KBM-7 (cell line): ENCODE results near the gene VRK3.

Experiments
- DNase-seq: peaks from one replicate; pipeline ENCODE4 v3.0.0-alpha.2; 2015
- in situ Hi-C: fragments of 300-500 bp; cut with MboI; formaldehyde crosslinking; loops from 2 replicates; pipeline ENCODE4 v1.14.3; 2020; ENCODE audit warnings: low sequenced_read_pairs, low pct_unique_long_range_greater_than_20kb, mixed read lengths

Gene VRK3

DNA sequence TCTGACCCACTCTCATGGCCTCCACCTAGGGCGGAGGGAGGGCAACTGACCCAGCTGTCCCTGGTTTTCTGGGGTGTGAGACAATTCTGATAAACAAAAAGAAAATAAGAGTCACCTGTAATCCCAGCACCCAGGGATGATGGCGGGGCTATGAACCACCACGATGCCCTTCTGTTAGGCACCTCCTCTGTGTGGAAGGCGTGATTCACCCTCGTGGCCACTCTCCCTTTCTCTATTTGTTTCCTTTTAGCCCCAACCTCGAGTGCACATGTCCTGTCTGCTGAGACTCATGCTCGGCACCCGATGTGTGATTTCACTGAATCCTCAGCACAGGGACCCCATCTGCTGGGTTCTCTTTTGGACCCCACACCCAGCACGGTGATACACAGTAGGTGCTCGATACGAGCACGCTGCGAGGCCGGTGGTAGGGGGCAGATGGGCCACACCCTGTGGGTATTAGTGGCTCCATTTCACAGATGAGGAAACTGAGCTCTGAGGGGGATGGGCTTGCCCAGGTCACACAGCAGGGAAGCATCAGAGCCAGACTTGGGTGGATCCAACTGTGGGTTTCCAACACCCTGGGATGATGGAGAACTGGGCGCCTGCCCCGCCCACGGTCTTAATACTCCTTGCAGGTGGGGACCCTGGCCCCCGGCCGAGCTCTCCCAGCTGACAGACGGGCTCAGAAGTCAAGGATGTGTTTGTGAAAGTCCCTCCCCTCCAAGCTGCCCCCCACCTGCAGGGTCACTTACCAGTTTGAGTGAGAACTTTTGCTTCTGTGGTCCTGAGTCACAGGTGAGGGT lies 24.9 kb downstream of the VRK3 start:
- in situ Hi-C loops, result no loop called here
- no peak for DNase-seq

DNA sequence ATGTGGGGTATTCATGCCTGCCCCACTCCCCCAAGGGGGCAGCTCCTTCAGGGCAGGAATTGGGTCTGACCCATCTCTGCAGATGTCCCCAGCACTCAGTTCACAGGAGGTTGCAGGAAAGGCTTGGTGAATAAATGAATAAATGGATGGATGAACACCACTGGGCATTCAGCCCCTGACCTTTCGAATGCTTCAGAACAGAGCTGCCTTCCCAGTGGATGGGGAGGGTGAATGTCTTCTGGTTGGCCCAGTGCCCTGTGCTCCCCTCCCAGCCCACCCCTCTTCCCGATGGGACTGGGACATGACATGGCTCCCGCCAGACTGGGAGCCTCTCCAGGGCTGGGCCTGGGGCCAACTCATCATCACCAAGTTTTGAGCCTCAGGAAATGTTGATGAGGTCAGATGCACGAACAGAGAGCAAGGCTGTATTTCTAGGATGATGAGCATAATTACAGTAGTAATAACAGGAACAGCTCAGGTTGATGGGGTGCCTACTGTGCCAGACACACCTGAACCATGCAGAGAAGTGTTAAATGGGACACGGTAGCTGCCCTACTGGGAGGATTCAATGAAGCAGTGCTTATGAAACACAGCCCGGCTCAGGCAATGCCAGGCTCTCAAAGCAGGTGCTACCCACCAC lies 25.7 kb downstream of the VRK3 start:
- DNase-seq, result no peak
- in situ Hi-C loops, result no loop called here

- in situ Hi-C loops, result no loop called here
- DNase-seq, result peak; percentile 60
Measured at GRCh38 chr19:49997709-49998108, 27.5 kb downstream of the VRK3 start.

DNA sequence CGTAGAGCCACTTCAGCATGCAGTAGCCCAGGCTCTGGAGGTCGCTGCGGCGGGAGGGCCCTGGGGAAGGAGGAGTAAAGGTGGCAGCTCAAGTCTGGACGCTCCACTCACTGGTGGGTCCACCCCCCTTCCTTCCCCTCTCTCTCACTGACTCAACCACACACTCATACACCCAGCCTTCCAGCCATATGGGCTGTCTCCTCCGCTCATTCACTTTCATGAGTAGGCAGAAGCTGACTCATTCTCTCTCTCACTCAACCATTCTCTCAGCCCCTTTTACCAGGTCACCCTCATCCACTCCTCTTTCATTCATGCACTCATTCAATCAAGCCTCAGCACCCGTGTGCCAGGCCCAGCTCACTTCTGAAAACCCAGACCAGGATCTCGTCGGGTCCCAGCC lies 36.7 kb downstream of the VRK3 start:
- DNase-seq, result no peak
- in situ Hi-C loops, result no loop called here

GRCh38 chr19:49988007-49988406 lies 37.2 kb downstream of the VRK3 start:
- no peak for DNase-seq
- in situ Hi-C loops, result no loop called here

GRCh38 chr19:49987159-49987698 lies 37.9 kb downstream of the VRK3 start:
- in situ Hi-C loops, result no loop called here
- peak; percentile 99 for DNase-seq

GRCh38 chr19:49986354-49986753 lies 38.8 kb downstream of the VRK3 start:
- in situ Hi-C loops, result no loop called here
- no peak for DNase-seq

- DNase-seq, result no peak
- in situ Hi-C loops, result no loop called here
Measured at GRCh38 chr19:49985871-49986270, 39.3 kb downstream of the VRK3 start.

- in situ Hi-C loops, result no loop called here
- DNase-seq, result no peak
Measured at GRCh38 chr19:49984491-49984890, 40.7 kb downstream of the VRK3 start.

- in situ Hi-C loops, result no loop called here
- DNase-seq, result peak; percentile 78
Measured at GRCh38 chr19:49983645-49984229, 41.4 kb downstream of the VRK3 start.

DNA sequence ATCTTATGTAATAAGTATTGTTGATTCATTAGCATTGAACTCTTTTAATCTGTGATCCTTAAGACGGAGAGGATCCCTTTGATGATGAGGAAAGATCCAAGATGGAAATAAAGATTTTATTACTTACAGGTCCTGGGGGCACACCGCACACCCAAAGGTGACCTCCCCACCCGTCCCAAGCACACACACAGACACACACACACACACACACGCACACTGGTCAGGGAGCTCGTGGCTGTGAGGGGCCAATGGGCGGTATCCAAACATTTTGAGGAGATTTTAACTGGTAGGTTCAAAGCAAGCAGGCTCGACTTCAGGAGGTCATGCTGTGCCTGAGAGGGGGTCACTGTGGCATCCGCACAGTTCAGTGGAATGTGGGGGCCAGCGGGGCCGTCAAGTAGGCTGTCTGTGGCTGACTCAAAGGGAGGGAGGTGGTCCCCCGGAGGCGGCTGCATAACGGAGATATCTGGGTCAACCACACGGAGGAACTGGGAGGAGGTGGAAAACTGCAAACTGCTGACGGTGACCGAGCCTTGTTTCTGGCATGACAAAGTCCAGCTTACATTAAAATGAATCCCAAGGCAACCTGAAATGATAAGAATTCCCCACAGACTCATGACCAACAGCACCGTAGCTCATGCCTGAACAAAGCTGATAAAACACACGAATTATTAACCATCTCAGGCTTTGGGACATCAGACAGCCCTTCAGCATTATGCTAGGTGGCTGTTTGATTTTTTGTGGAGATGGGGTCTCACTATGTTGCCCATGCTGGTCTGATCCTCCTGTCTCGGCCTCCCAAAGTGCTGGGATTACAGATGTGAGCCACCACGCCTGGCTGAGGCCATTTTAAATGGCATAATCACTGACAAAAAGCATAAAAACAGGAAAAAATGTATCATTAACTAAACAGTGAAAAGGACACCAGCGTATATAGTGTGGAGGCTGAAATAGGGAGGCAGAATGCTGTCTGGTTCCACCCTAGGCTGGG lies 43.3 kb downstream of the VRK3 start:
- in situ Hi-C loops, result no loop called here
- DNase-seq, result no peak

- DNase-seq, result no peak
- in situ Hi-C loops, result no loop called here
Measured at GRCh38 chr19:49978324-49978723, 46.8 kb downstream of the VRK3 start.

- in situ Hi-C loops, result no loop called here
- no peak for DNase-seq
Measured at GRCh38 chr19:49977881-49978280, 47.3 kb downstream of the VRK3 start.

- in situ Hi-C loops, result no loop called here
- DNase-seq, result no peak
Measured at GRCh38 chr19:49977076-49977475, 48.1 kb downstream of the VRK3 start.

DNA sequence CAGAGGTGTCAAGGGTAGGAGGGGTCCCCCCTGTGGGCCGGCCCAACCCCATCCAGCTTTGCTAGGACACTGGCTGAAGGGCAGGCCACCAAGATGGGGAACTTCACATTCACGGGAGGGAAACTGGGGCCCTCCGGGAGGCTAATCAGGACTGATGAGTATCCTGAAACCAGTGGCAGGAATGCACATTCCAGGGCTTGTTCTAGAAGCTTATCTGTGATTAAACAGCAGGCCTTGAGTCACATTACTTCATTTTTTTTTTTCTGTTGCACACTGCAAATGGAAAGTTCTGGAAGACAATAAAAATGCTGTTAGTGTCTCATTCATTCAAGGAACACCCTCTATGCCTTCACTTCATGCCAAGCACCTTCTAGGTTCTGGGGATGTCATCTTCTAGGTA lies 48.7 kb downstream of the VRK3 start:
- in situ Hi-C loops, result no loop called here

GRCh38 chr19:49975051-49975450 lies 50.1 kb downstream of the VRK3 start:
- in situ Hi-C loops, result no loop called here
- no peak for DNase-seq

More for the DNA sequence above, 48.7 kb downstream of the VRK3 start:
- no peak for DNase-seq

DNA sequence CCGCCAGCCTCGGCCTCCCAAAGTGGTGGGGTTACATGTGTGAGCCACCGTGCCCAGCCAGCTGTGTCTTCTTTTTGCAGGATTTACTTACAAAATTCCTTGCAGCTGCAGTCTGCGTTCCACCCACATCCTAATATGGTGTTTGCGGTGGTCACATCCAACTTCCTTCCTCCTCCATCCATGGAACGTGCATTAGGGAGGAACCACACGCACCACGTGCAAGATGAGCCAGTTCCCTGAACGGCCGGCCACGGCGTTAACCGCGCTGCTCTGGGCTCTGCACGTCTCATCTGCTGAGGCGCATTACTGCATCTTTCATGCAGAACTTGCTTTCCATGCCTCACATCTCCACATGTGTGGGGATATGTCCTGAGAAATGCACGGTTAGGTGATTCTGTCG lies 51.2 kb downstream of the VRK3 start:
- in situ Hi-C loops, result no loop called here
- DNase-seq, result peak; percentile 43

- in situ Hi-C loops, result no loop called here
Measured at GRCh38 chr19:49972841-49973240, 52.3 kb downstream of the VRK3 start.

DNA sequence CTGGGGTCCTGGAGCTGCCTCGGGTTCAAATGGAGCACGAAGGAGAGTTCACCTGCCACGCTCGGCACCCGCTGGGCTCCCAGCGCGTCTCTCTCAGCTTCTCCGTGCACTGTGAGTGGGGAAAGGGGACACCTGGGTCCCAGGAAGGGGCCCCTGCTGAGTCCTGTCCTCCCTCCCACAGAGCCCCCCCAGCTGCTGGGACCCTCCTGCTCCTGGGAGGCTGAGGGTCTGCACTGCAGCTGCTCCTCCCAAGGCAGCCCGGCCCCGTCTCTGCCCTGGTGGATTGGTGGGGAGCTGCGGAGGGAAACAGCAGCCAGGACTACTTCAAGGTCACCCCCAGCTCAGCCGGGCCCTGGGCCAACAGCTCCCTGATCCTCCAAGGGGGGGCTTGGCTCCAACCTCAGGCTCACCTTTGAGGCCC lies 53.2 kb downstream of the VRK3 start:
- no peak for DNase-seq
- in situ Hi-C loops, result no loop called here

More at GRCh38 chr19:49972841-49973240, 52.3 kb downstream of the VRK3 start:
- no peak for DNase-seq
